Hematopoietic multipotent progenitor cell treated with erythropoietin and hydrocortisone succinate and interleukin-3 and kit ligand, for 17 days (in vitro differentiated cells): ENCODE results near the gene CD2.
"Not testable (repeated sequence)": the region's sequence is repeated elsewhere in the genome, so short reads cannot be mapped to it uniquely, and the experiment has no call there.

Source experiments
- DNase-seq: peaks from one replicate; pipeline ENCODE4 v3.0.0-alpha.2; 2015; ENCODE audit warnings: low spot score

The CD2 gene

DNA sequence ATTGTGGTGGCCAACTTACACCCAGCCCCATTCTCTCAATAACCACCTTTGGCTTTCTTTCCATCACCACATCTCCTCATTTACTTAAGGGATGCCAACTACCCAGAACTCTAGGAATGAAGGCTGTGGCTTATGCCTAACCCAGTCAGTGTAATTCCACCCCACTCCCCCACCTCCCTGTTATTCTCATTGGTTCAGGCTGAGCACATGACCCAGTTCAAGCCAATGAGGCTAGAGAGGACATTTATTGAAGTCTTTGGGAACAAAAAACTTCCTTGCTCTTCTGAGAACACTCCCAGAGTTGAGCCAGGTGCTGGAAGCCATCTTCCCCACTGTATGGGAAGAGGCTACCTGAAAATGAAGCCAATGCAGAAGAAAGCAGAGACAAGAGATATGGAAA lies 22.8 kb upstream of the CD2 start:
- no peak for DNase-seq

- no peak for DNase-seq
Measured at GRCh38 chr1:116732726-116733125, 21.5 kb upstream of the CD2 start.

DNA sequence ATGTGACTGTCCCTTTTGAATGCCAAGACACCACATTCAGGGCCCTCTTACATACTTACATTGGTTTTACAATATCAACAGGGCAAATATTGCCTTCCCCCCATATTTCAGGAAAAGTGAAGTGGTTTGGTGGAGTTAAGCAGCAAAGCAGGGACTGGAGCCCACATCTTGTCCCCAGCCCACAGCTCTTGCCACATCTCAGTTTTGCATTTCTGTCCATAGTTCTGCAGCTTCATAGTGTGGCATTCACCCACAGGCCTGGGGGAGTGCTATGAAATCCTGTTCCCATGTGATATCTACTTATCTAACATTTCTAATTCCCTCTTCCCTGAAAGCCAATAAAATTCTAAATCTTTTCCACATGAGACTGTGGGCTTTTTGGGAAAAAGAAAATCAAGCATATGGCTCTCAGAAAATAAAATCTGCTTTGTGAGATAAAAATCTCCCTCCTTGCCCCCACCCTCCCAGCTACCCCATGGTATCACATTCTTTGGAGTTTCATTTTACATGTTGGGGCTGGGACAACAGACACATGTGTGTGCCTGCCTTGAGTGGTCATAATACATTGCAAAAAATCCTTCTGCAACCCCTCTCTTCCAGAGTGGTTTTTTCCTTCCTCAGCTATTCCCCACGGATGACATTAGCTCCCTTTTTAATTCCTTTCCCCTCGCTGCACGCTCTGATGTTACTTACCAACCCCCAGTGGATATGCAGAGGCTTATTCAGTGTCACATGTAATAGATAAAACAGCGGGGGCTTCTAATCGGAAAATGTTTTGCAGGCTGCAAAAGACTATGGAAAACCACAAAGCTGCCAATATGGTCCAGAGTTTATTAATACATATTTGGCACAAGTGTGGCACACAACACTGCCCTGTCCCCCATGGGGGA lies 20.5 kb upstream of the CD2 start:
- DNase-seq = no peak

DNA sequence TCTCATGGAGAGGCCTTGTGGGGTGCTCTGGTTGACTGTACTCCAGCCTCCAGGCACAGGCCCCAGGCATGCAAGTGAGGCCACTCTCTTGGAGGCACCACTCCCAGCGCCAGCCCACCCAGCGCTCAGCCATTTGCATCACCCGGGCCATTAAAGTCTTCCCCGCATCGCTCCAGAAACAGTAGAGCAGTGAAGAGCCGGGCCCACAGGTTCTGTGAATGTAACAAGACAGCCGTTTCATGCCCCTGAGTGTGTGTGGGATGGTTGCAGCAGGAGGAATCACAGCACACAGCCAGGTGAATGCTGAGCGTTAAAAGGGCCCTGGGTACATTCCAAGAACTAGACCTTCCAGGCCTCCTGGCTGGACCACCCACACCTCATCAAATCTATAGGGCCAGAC lies 19.0 kb upstream of the CD2 start:
- no peak for DNase-seq

GRCh38 chr1:116737020-116737854 lies 17.0 kb upstream of the CD2 start:
- DNase-seq = no peak

DNA sequence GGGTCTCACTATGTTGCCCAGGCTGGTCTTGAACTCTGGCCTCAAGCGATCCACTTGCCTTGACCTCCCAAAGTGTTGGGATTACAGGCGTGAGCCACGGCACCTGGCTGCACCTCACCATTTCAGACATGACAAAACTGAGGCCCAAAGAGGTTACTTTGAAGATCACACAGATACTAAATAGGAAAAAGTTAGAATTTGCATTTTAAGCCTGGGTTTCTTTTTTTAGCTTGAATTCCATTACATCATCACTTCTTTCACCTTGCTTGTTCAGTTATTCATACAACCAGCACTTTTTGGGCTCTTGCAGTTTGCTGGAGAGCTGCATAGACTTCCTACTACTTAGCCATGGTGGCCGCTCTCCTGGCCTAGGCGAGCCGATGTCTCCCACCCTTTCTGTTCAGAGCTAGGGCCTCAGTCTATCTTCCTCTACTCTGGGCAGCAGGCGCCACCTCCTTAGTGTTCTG lies 16.3 kb upstream of the CD2 start:
- no peak for DNase-seq

- DNase-seq = no peak
Measured at GRCh38 chr1:116738673-116739370, 15.4 kb upstream of the CD2 start.

DNA sequence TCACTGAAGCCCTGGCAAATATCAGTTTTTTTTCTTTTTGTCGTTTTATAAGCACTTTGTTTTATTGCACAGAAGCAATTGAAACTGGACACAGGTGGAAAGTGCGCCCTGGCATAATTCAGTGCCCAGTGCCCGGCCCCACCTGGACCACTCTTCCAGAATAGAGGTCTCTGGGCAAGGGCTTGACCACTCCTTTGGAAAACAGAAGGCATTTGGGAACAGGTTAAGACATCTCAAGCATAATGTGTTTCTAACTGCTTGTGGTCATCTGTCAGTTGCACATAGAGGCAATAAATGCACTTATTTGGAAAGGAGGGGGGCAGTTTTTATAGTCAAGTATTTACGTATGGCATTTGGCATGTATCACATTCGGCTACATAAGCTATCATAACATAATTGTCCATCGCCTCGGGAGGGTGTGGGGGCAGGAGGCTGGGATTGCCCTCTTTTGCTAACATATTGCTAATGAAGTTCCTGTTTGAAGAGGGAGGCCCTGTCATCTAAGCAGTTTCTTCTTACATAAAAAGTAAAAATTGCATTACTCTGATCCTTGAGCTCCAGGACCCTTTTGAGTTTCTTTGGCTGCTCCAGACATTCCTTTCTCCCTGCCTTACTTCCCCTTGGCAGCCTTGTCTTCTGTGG lies 14.7 kb upstream of the CD2 start:
- no peak for DNase-seq

- DNase-seq = no peak
Measured at GRCh38 chr1:116740296-116740695, 13.9 kb upstream of the CD2 start.

- DNase-seq = no peak
Measured at GRCh38 chr1:116740746-116741145, 13.5 kb upstream of the CD2 start.

DNA sequence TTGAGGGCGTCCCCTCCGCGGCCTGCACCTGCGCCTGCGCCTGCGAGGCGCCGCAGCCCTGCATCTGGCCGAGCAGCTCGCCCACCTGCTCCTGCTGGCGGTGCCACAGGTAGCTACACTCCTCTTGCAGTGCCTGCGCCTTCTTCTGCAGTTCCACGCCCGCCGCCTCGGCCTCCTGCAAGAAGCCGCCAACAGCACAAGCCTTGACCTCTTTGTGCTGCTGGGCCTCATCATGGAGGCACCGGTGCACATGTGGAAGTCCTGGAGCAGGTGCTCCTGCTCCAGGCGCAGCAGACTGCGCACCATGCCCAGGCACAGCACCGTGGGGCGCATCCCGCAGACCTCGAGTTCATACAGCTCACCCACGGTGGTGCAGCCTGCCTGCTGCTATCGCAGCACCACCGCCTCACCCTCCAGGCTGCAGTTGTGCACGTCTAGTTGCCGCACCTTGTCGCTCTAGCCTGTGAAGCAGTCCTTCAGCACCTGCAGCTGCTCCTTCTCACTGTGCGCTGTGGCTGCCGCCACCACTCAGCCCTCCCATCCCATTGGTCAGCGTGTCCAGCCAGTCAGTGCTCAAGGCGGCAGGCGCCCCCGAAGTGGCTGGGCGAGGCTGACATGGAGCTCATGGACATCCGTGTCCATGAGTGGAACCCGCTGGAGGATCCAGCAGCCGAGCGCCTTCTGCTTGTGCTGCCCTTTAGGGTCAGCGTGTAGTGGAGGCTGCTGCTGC lies 12.2 kb upstream of the CD2 start:
- no peak for DNase-seq

DNA sequence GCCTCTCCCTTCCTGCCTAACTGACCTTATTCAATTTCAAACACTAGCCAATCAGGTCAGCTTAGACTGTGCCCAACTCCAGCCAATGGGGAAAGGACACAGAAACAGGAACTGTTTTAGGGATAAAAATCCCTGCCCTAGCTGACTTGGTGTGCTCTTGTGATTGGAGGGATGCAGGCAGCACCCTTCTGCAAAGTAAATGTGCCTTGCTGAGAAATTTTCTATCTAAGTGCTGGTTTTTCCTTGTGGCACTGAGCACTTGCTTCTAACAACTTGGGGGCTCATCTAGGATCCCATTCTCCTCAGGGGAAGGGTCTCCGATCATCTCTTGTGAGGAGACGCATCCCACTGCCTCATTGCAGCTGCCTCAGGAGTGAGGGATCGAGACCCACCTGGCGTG lies 10.7 kb upstream of the CD2 start:
- DNase-seq = no peak

- DNase-seq = no peak
Measured at GRCh38 chr1:116748272-116748671, 6.0 kb upstream of the CD2 start.

- no peak for DNase-seq
Measured at GRCh38 chr1:116751146-116751545, 3.1 kb upstream of the CD2 start.

GRCh38 chr1:116751621-116752020 lies 2.6 kb upstream of the CD2 start:
- DNase-seq = no peak

- no peak for DNase-seq
Measured at GRCh38 chr1:116753312-116753711, 918 bp upstream of the CD2 start.

DNA sequence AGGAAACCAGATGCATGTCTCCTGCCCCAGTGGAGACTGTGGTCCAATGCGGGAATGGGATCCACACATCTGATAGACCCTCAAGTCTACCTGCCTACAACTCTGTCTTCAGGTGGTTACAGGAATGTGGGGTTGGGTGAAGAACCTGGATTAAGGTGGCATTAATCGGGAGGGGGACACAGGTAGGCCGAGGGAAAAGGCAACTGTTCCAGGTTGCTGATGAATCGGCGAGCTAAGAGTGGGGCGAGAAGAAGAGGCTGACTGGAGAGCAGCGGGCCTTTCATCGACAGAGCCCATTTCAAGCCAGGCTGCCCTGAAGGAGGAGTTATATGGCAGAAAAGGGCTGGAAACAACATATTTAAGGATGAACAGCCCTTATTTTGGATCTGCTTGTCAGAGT lies 836 bp downstream of the CD2 start:
- DNase-seq = no peak

GRCh38 chr1:116755681-116756080 lies 1.5 kb downstream of the CD2 start:
- no peak for DNase-seq

- DNase-seq = not testable (repeated sequence)
Measured at GRCh38 chr1:116756092-116756491, 1.9 kb downstream of the CD2 start.

GRCh38 chr1:116758456-116758815 lies 4.2 kb downstream of the CD2 start:
- not testable (repeated sequence) for DNase-seq

DNA sequence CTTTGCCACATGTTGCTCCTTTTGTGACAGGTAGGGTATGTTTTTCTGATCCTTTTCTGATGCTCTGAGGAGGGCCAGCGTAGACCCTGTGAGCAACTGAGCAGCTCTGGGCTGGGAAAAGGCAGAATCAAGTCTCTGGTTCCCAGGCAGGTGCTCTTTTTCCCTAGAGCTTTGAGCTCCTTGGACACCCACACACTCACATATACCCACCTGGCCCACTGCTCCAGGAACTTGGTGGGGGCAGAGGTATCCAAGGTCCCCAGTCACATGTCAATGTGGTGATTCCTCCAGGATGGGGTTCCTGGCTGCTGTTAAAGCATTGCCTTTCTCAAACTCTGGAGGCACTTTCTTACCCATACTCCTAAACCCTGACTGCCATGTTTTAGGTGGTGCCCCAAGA lies 5.4 kb downstream of the CD2 start:
- no peak for DNase-seq
